HG02852 (cell line): ENCODE results near the gene NUP58.

ENCODE experiments used
- ATAC-seq: cut with Tn5 transposase; IDR thresholded peaks from one replicate; pipeline ENCODE4 v1.9.1; 2021; ENCODE audit warnings: mild to moderate bottlenecking, moderate library complexity; ENCODE audit not compliant: unreplicated experiment

Gene NUP58

GRCh38 chr13:25375727-25376358 lies 74.4 kb downstream of the NUP58 start:
- ATAC-seq, result no peak

DNA sequence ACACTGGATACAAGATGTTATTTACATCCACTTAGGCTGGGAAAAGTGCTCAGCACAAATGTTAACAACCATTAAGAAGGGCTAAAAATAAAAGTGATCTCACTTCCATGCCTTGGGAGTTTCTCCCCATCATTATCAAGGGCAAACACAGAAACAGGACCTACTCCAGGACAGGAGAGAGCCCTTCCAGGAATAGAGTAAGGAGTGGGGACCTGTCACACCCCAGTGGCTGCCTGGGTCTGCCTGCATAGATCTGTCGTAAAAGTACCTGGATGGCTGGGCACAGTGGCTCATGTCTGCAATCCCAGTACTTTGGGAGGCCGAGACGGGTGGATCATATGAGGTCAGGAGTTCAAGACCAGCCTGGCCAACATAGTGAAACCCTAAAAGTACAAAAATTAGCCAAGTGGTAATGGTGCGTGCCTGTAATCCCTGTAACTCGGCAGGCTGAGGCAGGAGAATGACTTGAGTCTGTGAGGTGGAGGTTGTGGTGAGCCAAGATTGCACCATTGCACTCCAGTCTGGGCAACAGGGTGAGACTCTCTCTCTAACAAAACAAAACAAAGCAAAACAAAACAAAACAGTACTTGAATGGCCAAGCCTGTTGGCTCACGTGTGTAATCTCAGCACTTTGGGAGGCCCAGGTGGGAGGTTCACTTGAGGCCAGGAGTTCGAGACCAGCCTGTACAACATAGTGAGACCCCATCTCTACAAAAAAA lies 76.0 kb downstream of the NUP58 start:
- ATAC-seq, result no peak

DNA sequence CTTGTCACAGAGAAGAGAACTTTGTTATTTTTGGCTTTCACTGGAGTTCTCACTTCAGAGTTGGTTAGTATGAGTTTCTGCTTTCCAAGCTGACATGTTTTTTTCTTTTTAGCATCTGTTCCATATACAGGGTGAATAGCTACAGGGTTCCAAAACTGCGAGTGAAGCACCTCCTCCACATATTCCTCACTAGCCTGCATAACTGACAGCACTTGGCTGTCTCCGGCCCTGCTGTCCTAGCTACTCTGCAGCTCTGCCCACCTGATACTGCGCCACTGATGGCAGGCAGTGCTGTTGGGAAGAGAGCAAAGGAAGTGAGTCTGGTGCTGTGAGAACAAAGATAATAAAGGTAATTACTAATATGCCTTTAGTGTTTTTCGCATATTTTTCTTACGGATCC lies 77.1 kb downstream of the NUP58 start:
- no peak for ATAC-seq

- ATAC-seq, result no peak
Observed at GRCh38 chr13:25379011-25379410, 77.6 kb downstream of the NUP58 start.

- ATAC-seq, result no peak
Observed at GRCh38 chr13:25380082-25380481, 78.7 kb downstream of the NUP58 start.

DNA sequence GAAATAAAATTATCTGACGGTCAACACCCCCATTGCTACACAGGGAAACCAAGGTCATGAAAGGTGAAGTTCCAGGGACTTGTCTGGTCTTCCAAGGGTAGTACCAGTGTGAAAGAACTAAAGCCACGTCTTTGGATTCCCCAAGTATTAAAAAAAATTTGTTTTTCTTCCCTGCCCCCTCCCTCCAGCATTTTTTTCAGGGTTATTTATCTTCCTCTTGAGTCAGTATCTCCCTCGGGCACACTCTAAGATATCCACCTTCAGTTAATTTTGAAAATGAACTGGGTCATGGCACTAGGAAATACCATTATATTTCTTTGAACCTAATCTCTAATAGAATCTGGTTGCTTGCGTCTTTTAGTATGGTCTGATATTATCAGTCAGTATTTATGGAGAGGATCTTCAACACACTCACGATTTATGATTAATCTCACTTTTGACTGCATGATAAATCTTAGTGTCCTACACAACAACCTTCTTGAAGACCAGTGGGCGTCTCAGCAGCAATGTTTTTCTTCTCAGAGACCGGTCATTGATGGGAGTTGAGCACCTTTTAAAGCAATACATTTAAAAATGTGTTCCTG lies 79.4 kb downstream of the NUP58 start:
- ATAC-seq, result no peak

GRCh38 chr13:25384758-25385410 lies 83.5 kb downstream of the NUP58 start:
- no peak for ATAC-seq

GRCh38 chr13:25391932-25392331 lies 90.5 kb downstream of the NUP58 start:
- ATAC-seq, result no peak
